Heart left ventricle (tissue), 13 donors: Measurements from ENCODE around the gene FAM114A1.

Source experiments
- CTCF ChIP-seq, 12 donors: fragments of 200-600 bp; sonication (generic) in 4 of 12; IDR thresholded peaks; one replicate each; pipeline versions ENCODE4 v1.5.0 to v1.8.0; 2018 to 2022; ENCODE audit warnings: antibody characterized with exemption in 12 of 12, mild to moderate bottlenecking in 5 of 12
- POLR2A ChIP-seq, 2 donors: fragments of 450-650 bp; IDR thresholded peaks; one replicate each; pipeline ENCODE4 v1.6.1; 2017; ENCODE audit warnings: antibody characterized with exemption in 2 of 2, mild to moderate bottlenecking in 2 of 2, moderate library complexity in 2 of 2
- donor health status: ischemic (EF 13 %, LVEDD 7.1; RV severe dilation, severe dysfunction).
- donor health status: DM: no; HTN: yes; CAD: no.
- donor health status: DM: no; HTN: no; CAD: no.
- donor health status: ischemic (EF 25% LVEDD 6.9; RV normal size, moderate dysfunction).
- donor health status: ischemic (EF 25% LVEDD 5.7; RV mildly dilated, moderate dysfunction).
- donor health status: ischemic (EF 35%, LVEDD 5.7; RV mildly dilated, moderate dysfunction).
- donor health status: nonischemic (EF 11% LVEDD 7.7; RV severe dilation, severe dysfunction).
- donor health status: DM: yes; HTN: yes; CAD: no.
- donor health status: PGD.
- donor health status: ischemic (EF 29% LVEDD 5.4; RV normal size, mild dysfunction).
- donor health status: nonischemic (EF 23%, LVEDD 6.1; RV moderate dilation, normal function).

GRCh38 chr4:38837334-38837733 lies 30.3 kb upstream of the FAM114A1 start:
- no peak for TF ChIP-seq CTCF (IDR thresholded peaks at IDR 0.05)
- TF ChIP-seq POLR2A (IDR thresholded peaks at IDR 0.05), result no peak
